NCI-H345 treated with DMSO at 0.1 percent for 48 hours (cell line): ENCODE measurements around the gene SESN1.
"Not testable (repeated sequence)": the region's sequence is repeated elsewhere in the genome, so short reads cannot be mapped to it uniquely, and the experiment has no call there.

Experiments used
- DNase-seq: peaks from one replicate; lab custom pipeline; 2025; ENCODE audit not compliant: unreplicated experiment; lab: John Stamatoyannopoulos, UW

SESN1 gene

GRCh38 chr6:109002882-109003281 lies 91.8 kb downstream of the SESN1 start:
- no peak for DNase-seq

GRCh38 chr6:109002051-109002697 lies 92.5 kb downstream of the SESN1 start:
- no peak for DNase-seq

GRCh38 chr6:109001291-109001894 lies 93.3 kb downstream of the SESN1 start:
- DNase-seq: no peak

GRCh38 chr6:109000289-109000688 lies 94.4 kb downstream of the SESN1 start:
- no peak for DNase-seq

- DNase-seq: no peak
Measured at GRCh38 chr6:108999428-108999827, 95.2 kb downstream of the SESN1 start.

- DNase-seq: no peak
Measured at GRCh38 chr6:108998485-108998884, 96.2 kb downstream of the SESN1 start.

GRCh38 chr6:108996208-108996607 lies 98.4 kb downstream of the SESN1 start:
- DNase-seq: no peak

GRCh38 chr6:108995296-108995695 lies 99.3 kb downstream of the SESN1 start:
- no peak for DNase-seq

GRCh38 chr6:108993876-108994275 lies 100.8 kb downstream of the SESN1 start:
- DNase-seq: no peak

- DNase-seq: no peak
Measured at GRCh38 chr6:108989700-108990099, 104.9 kb downstream of the SESN1 start.

- DNase-seq: no peak
Measured at GRCh38 chr6:108988765-108989164, 105.9 kb downstream of the SESN1 start.

GRCh38 chr6:108988296-108988695 lies 106.3 kb downstream of the SESN1 start:
- no peak for DNase-seq

GRCh38 chr6:108987156-108987555 lies 107.5 kb downstream of the SESN1 start:
- no peak for DNase-seq

GRCh38 chr6:108985301-108985700 lies 109.3 kb downstream of the SESN1 start:
- no peak for DNase-seq

GRCh38 chr6:108983151-108983550 lies 111.5 kb downstream of the SESN1 start:
- DNase-seq: no peak

- no peak for DNase-seq
Measured at GRCh38 chr6:108982154-108983113, 112.2 kb downstream of the SESN1 start.

GRCh38 chr6:108978638-108979037 lies 116.0 kb downstream of the SESN1 start:
- DNase-seq: not testable (repeated sequence)

GRCh38 chr6:108974201-108974600 lies 120.4 kb downstream of the SESN1 start:
- DNase-seq: no peak

- DNase-seq: no peak
Measured at GRCh38 chr6:108969776-108970175, 124.9 kb downstream of the SESN1 start.

GRCh38 chr6:108968325-108969316 lies 126.0 kb downstream of the SESN1 start:
- no peak for DNase-seq
